Stimulated activated CD8-positive, alpha-beta memory T cell treated with anti-CD3 and anti-CD28 coated beads, Interleukin-4, amount 100 ng/mL, for 4 hours (primary cell): Measurements from ENCODE around the gene PLA2G3.
"Not testable (repeated sequence)": the region's sequence is repeated elsewhere in the genome, so short reads cannot be mapped to it uniquely, and the experiment has no call there.

Experiments
- DNase-seq, 2 donors: peaks; one replicate each; pipeline ENCODE4 v3.0.0-alpha.2; 2020; ENCODE audit warnings: low read depth in 2 of 2, low spot score in 1 of 2

The PLA2G3 gene

GRCh38 chr22:31102441-31103081, 37.7 kb downstream of the PLA2G3 start:
- DNase-seq = no peak

GRCh38 chr22:31100762-31101525, 39.4 kb downstream of the PLA2G3 start:
- no peak for DNase-seq

- no peak for DNase-seq
These were observed 40.2 kb downstream of the PLA2G3 start for GRCh38 chr22:31099841-31100761.

GRCh38 chr22:31099386-31099785, 40.9 kb downstream of the PLA2G3 start:
- no peak for DNase-seq

GRCh38 chr22:31098632-31099110, 41.6 kb downstream of the PLA2G3 start:
- DNase-seq = no peak

- DNase-seq = no peak
These were observed 42.2 kb downstream of the PLA2G3 start for GRCh38 chr22:31097941-31098631.

- DNase-seq = not testable (repeated sequence)
These were observed 42.8 kb downstream of the PLA2G3 start for GRCh38 chr22:31097539-31097938.

- DNase-seq = no peak
These were observed 43.5 kb downstream of the PLA2G3 start for GRCh38 chr22:31096657-31097279.

- no peak for DNase-seq
These were observed 44.6 kb downstream of the PLA2G3 start for GRCh38 chr22:31095637-31096249.

- no peak for DNase-seq
These were observed 45.6 kb downstream of the PLA2G3 start for GRCh38 chr22:31094741-31095140.

GRCh38 chr22:31094021-31094551, 46.2 kb downstream of the PLA2G3 start:
- no peak for DNase-seq

GRCh38 chr22:31093086-31093850, 47.0 kb downstream of the PLA2G3 start:
- DNase-seq = no peak

GRCh38 chr22:31092161-31092560, 48.1 kb downstream of the PLA2G3 start:
- DNase-seq = no peak

GRCh38 chr22:31091106-31091975, 49.0 kb downstream of the PLA2G3 start:
- DNase-seq = no peak

GRCh38 chr22:31090217-31091085, 49.9 kb downstream of the PLA2G3 start:
- no peak for DNase-seq

GRCh38 chr22:31089160-31090100, 50.9 kb downstream of the PLA2G3 start:
- no peak for DNase-seq
